Suprapubic skin (tissue), 4 donors: ENCODE results near the gene CDH4.

Experiments
- EP300 ChIP-seq: sonication (generic); formaldehyde crosslinking; IDR thresholded peaks from one replicate; pipeline ENCODE4 v1.6.1; 2017; ENCODE audit warnings: antibody characterized with exemption
- POLR2AphosphoS5 ChIP-seq, 3 donors: sonication (generic); formaldehyde crosslinking; IDR thresholded peaks; one replicate each; pipeline ENCODE4 v1.6.1; 2017; ENCODE audit warnings: antibody characterized with exemption in 3 of 3
- TF ChIP-seq, protein P1 (sequence below), 2 donors: fragments of 200-600 bp in 1 of 2; fragments of 450-650 bp in 1 of 2; sonication (generic) in 1 of 2; IDR thresholded peaks; one replicate each; pipeline ENCODE4 v1.5.1; 2016 to 2019; ENCODE audit warnings: antibody characterized with exemption in 2 of 2, mild to moderate bottlenecking in 1 of 2, moderate library complexity in 1 of 2

DNA sequence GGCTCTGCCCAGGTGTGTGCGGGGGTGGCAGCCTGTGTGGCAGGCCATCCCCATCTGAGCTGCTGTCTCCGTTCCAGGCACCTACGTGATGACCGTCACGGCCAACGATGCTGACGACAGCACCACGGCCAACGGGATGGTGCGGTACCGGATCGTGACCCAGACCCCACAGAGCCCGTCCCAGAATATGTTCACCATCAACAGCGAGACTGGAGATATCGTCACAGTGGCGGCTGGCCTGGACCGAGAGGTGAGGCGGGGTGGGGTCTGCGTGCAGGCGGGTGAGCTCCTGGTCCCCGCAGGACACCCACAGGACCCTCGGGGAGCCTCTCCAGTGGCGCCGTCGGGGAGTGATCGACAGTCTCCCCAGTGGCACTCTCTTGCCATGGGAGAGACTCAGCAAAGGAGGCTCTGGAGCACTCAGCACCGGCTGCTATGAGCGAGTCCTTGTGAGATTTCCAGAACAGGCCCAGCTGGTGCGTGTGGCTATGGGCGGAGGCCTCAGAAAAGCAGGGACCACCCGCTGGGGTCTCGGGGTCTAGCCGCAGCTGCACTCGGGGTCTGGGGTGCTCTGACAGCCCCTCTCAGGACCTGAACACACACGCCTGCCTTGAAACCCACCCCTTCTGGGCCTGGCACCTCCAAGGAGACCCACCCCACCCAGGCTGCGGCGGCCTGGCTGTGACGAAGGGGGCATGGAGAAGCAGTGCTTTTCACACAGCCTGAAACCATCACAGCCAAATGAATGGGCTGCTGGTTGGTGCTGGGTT is 621.8 kb downstream of the CDH4 start:
- TF ChIP-seq, protein P1, sequence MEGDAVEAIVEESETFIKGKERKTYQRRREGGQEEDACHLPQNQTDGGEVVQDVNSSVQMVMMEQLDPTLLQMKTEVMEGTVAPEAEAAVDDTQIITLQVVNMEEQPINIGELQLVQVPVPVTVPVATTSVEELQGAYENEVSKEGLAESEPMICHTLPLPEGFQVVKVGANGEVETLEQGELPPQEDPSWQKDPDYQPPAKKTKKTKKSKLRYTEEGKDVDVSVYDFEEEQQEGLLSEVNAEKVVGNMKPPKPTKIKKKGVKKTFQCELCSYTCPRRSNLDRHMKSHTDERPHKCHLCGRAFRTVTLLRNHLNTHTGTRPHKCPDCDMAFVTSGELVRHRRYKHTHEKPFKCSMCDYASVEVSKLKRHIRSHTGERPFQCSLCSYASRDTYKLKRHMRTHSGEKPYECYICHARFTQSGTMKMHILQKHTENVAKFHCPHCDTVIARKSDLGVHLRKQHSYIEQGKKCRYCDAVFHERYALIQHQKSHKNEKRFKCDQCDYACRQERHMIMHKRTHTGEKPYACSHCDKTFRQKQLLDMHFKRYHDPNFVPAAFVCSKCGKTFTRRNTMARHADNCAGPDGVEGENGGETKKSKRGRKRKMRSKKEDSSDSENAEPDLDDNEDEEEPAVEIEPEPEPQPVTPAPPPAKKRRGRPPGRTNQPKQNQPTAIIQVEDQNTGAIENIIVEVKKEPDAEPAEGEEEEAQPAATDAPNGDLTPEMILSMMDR (IDR thresholded peaks at IDR 0.05): no peak
- TF ChIP-seq POLR2AphosphoS5 (IDR thresholded peaks at IDR 0.05) (no peak), EP300 (no peak)
